Measurements from ENCODE around the gene FILIP1. TPM values are rescaled to one million over a fixed set of nuclear protein-coding genes. Genes with fewer than 3 reads are reported as not detected.

The FILIP1 gene
- total and polyA plus RNA-seq, 10 of the 15 experiments (the other 5 are each of a cell fraction or from before 2014, with no cell fraction given), result 0.23 to 2.0 (median 0.44) TPM

- no peak for TF ChIP-seq PRDM15 (CRISPR knock-in tag; IDR thresholded peaks at IDR 0.05)
- no peak for TF ChIP-seq GATAD2B (conservative IDR thresholded peaks at IDR 0.05; ENCODE audit: low read depth)
- TF ChIP-seq CTCF (IDR thresholded peaks at IDR 0.05 in 2 of 3, conservative IDR thresholded peaks at IDR 0.05 in 1 of 3; ENCODE audit: control insufficient read depth in 2 of 3, extremely low read depth in 1 of 3, insufficient read depth in 1 of 3, low read depth in 3 of 3, low read length in 3 of 3), result no peak
- TF ChIP-seq ZNF24 (IDR thresholded peaks at IDR 0.05), result no peak
- 0 out of 2 replicates have a peak, but pooled peaks have one; percentile 29 for TF ChIP-seq JUNB (IDR thresholded peaks at IDR 0.05)
- 0 out of 4 replicates have a peak, but pooled peaks of 1 of the 2 experiments have one; percentile 13 for TF ChIP-seq BHLHE40 (IDR thresholded peaks at IDR 0.05; ENCODE audit: borderline replicate concordance in 1 of 2, low read depth in 2 of 2, low read length in 1 of 2)
Observed at GRCh38 chr6:75446241-75446880, 47.2 kb downstream of the FILIP1 start (continued).

Measured in GM12878 (cell line).